Measurements from ENCODE around the gene LUC7L.
"Not testable (repeated sequence)": the region's sequence is repeated elsewhere in the genome, so short reads cannot be mapped to it uniquely, and the experiment has no call there.

The LUC7L gene

DNA sequence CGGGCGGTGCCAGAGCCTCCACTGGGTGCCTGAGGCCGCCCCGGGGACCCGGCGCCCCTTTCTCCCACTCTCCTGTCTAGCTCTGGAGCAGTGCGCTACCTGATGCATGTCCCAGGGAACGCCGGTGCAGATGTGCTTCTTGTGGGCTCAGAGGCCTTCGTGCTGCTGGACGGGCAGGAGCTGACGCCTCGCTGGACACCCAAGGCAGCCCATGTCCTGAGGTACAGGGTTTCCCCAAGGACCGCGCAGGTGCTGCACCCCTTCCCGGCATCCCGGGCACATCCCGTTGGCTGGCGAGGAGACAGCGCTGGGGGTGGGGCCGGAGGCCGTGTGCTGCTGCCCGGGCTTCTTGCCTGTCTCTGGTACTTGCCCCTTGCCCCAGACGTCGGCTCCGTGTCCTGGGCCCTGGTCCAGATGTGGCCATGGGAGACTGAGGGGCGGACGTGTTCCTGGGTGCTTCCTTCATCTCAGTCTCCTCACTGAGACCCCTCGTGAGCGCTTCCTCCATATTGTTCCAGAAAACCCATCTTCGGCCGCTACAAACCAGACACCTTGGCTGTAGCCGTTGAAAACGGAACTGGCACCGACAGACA, 34.0 kb upstream of the LUC7L start:
- no peak for DNase-seq

DNA sequence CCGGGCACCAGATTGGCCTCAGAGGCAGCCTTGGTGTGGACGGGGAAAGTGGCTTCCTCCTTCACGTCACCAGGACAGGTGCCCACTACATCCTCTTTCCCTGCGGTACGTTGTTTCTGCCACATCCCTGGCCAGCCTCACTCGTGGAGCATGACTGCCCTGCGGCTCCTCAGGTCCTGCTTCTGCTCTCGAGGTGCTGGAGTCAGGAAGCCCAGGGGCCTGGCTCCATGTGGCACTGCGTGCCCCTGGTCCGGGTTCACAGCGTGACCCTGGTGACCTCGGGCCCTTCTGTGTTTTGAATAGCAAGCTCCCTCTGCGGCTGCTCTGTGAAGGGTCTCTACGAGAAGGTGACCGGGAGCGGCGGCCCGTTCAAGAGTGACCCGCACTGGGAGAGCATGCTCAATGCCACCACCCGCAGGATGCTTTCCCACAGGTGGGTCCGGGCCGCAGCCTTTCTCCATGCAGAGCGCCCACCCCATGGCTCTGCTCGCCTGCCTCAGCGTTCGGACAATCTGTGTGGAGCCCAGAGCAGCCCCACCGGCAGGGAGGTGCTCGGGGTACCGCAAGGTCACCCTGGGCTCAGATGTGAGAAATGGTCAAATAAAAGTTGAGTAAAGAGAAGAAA, 33.0 kb upstream of the LUC7L start:
- DNase-seq, result no peak

DNA sequence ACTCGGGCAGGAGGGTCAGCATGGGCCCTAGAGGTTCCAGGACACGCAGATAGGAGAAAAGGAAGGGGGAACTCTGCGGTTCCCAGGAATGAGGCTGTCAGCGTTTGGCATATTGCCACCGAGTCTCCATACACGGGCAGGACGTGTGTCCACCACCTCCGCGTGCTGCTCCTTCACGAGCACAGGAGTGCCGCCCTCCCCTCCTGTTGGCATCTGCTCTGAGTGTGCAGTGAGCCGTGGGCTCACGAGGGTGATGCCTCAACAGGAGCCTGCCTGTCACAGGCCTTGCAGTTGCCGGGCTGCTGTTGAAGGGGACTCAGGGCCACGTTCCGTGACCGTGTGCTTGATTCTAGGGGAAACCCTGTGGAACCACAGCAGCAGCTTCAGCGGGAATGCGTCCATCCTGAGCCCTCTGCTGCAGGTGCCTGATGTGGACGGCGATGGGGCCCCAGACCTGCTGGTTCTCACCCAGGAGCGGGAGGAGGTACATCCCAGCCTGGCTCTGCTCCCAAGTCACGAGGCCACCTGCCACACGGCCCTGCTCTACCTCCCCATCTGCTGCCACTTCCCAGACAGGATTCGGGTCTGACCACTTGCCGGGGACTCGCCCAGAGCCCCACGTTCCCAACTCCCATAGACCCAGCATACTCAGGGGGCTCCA, 31.9 kb upstream of the LUC7L start:
- DNase-seq, result no peak

DNA sequence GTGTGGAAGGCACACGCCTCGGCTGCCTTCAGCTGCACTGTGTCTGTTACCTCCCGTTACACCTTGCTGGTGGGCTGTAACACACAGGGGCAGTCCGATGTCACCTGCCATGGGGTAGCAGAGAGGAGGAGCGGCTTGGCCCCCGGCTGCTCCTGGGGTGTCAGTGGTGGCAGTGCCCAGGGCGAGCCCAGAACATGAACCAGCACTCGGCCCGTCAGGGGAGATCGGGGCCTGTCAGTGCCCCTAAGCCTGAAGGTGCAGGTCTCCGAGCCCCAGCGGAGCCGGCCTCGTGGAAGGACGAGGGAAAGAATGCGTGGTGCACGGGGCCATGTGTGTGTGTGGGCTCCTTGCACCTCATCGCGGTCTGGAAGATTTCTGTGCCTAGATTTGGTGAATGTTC, 31.1 kb upstream of the LUC7L start:
- no peak for DNase-seq

DNA sequence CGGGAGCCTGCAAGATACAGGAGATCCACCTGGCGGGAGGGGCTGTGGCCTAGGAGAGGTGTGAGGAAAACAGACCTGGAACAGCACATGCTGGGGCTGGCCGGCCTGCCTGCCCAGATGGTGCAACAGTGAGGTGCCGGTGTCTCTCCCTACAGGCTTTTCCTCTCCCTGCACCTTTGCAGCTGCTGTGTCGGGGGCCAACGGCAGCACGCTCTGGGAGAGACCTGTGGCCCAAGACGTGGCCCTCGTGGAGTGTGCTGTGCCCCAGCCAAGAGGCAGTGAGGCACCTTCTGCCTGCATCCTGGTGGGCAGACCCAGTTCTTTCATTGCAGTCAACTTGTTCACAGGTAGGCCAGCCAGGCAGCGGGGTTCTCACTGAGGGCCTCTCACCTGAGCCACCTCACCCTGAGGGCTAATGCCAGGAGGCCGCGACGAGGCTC, 30.6 kb upstream of the LUC7L start:
- DNase-seq, result no peak

DNA sequence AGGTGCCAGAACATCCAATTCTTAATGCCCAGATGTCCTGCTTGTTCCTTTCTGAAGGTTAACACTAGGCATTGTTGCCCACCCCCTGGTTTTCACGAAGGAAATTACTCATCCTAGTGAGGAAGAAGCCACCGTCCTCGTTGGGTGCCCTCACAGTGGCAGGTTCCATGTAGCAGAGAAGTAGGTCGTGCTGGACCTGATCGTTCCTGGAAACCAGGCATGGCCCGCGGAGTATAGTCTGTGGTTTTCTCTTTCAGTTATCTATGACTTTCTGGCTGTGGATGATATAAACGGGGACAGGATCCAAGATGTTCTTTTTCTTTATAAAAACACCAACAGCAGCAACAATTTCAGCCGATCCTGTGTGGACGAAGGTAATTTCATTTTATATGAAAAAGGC, 30.0 kb upstream of the LUC7L start:
- DNase-seq, result no peak

DNA sequence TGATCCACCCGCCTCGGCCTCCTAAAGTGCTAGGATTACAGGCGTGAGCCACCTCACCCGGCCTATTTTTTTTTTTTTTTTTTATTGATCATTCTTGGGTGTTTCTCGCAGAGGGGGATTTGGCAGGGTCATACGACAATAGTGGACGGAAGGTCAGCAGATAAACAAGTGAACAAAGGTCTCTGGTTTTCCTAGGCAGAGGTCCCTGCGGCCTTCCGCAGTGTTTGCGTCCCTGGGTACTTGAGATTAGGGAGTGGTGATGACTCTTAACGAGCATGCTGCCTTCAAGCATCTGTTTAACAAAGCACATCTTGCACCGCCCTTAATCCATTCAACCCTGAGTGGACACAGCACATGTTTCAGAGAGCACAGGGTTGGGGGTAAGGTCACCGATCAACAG, 28.8 kb upstream of the LUC7L start:
- DNase-seq, result not testable (repeated sequence)

DNA sequence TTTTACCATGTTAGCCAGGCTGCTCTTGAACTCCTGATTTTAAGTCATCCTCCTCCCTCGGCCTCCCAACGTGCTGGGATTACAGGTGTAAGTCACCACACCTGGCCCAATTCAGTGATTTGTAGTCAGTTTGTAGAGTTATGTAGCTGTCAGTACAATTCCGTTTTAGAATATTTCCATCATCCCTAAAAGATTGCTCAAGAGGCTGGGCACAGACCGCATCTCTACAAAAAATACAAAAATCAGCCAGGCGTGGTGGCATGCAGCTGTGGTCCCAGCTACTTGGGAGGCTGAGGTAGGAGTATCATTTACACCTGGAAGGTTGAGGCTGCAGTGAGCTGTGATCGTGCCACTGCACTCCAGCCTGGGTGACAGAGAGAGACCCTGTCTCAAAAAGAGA, 25.9 kb upstream of the LUC7L start:
- no peak for DNase-seq

DNA sequence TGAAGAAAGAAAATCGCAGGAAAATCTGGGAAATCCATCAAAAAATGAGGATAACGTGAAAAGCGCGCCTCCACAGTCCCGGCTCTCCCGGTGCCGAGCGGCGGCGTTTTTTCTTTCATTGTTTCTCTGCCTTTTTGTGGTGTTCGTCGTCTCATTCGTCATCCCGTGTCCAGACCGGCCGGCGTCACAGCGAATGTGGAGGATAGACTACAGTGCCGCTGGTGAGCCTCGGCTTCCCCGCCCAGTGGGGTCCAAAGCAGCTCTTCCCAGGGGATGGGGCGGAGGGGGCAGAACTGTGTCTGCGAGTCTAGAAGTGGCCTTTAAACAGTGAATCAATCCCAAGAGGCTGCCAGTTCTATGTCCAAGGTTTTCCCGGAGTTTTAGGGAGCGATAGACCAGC, 25.2 kb upstream of the LUC7L start:
- DNase-seq, result no peak

DNA sequence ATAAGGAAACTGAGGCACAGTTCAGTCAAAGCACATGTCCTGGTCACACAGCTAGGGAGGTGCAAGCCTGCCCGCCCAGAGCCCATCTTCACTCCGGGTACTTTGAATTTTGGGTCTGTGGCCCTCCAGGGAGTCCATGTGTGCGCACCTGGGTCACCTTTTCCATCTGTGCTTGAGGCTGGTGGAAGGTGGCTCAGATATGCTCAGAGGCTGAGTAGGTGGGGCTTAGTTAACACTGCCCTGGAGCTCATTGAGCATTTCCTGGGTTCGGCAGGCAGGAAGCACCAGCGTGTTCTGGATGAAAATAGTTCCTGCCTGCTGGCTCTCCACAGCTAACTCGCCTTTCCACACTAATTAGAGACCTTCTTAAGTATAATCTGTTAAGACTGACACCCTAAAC, 24.6 kb upstream of the LUC7L start:
- DNase-seq, result no peak

DNA sequence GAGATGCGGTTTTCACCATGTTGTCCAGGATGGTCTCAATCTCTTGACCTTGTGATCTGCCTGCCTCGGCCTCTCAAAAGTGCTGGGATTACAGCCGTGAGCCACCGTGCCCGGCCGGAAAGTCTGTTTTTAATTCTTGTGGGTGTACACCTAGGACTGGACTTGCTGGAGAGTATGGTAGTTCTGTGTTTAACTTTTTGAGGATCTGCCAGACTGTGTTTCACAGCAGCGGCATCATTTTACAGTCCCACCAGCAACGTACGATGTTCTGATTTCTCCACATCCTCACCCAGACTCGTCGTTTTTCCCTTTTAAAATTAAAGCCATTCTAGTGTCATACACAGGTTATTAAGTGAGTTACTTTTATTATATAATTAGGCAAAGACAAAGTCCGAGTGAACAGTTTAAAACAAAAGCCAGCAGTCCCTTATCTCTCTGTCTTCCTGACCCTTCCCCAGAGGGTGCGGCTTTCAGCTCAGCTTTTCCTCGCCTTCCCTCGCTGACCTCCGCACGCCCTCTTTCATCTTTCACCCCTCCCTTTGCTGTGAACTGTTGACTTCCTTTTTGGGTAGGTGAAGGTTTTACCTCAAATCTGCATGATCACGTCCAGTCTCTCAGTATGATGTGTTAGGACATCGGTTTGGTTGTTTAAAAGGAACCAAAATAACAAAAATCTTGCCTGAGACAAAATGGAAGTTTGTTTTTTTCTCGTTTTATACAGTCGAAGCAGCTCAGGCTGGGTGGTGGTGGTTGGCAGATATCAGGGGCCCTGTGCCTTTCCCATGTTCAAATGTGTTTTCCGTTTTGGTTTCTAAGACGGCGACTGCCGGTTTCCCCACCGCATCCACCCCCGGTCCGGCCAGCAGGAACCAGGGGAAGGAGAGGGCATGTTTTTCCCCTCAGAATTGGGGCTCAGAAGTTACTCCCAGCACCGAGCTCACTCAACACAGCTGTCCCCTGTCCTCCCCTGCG, 23.4 kb upstream of the LUC7L start:
- DNase-seq, result no peak

DNA sequence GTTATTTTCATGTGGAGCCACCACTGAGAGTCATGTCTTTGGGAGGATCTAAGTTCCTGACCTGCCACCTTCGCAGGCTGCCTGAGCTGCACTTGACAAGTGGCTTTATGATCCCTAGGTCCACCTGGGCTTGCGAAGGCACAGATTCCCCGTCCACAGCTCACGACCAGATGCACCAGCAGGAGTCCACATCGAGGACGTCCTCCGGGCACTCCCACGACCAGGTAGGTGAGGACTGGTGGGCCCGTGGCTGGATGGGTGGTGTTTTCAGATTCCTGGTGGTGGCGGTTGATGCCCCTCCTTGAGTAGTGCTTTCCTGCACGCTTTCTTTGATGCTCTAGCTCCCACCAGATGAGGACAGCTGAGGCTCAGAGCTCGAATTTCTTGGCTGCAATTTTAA, 20.2 kb upstream of the LUC7L start:
- no peak for DNase-seq

DNA sequence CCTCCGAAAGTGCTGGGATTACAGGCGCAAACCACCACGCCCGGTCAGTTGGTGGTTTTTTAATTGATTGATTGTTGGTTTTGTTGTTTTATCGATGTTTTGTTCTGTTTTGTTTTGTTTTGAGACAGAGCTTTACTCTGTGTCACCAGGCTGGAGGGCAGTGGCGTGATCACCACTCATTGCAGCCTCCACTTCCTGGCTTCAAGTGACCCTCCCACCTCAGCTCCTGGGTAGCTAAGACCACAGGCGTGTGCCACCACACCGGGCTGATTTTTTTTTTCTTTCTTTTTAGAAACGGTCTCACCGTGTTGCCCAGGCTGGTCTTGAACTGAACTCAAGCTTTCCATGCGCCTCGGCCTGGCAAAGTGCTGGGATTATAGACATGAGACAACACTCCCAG, 17.8 kb upstream of the LUC7L start:
- DNase-seq, result no peak

DNA sequence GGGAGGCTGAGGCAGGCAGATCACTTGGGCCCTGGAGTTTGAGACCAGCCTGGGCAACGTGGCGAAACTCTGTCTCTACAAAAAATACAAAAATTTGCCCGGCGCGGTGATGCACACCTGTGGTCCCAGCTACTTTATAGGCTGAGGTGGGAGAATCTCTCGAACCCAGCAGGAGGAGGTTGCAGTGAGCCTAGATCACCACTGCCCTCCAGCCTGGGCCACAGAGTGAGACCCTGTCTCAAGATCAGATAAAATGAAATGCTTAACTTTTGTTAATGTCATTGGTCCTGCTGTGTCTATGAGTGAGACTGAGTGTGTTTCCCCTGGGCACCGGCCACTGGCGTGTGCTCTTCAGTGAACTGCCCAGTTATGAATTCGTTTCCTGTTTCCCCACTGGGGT, 15.9 kb upstream of the LUC7L start:
- no peak for DNase-seq

DNA sequence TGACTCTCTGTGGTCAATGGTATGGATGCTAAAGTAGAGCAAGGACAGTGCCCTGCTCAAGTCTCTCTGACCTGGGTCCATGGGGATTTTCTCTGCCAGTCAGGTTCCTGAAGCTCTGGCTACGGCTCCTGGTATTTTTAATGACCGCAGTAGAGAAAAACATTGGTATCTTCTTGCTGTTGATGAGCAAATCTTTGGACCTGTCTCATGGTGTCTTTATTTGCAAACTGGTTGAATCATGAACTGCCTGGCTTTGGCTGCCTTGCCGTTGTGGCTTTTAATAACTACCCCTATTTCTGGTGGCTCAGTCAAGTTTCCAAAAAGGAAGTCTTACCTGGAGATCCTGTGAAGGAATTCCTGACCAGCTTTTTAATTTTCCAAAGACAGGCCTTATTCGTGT, 14.1 kb upstream of the LUC7L start:
- DNase-seq, result no peak

DNA sequence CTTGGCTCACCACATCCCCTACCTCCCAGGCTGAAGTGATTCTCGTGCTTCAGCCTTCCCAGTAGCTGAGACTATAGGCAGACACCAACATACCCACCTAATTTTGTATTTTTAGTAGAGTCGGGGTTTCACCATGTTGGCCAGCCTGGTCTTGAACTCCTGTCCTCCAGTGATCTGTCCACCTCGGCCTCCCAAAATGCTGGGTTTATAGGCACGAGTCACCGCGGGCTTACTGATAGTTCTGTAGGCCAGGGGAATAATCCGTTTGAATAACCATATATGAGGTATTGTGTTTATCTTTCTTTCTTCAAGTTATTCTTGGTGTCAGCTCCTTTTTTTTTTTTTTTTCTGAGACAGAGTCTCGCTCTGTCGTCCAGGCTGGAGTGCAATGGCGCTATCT, 13.0 kb upstream of the LUC7L start:
- DNase-seq, result no peak

DNA sequence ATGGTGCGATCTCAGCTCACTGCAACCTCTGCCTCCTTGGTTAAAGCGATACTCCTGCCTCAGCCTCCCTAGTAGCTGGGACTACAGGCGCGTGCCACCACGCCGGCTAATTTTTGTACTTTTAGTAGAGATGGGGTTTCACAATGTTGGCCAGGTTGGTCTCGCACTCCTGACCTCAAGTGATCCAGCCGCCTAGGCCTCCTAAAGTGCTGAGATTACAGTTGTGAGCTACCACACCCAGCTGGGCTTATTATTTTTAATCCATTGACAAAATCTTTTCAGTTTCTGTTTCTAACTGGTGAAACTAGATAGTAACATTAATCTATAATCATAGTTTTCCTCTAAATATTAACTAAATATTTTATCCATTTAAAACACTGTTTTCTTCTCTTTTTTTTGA, 11.3 kb upstream of the LUC7L start:
- DNase-seq, result no peak

DNA sequence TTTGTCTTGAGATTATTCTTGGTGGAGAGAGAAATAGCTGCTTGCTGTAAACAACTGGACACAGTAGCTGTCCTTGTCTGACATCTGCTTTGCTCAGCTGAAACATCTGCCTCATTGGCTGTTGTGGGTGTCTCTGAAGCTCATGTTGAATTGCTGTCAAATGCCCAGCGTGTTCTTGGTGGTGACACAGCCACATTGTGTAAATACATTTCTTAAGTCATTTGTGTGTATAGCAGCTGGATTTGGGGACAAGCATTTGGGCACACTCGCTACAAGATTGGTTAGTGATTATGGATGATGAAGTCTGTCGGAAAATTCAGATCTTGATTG, 10.7 kb upstream of the LUC7L start:
- no peak for DNase-seq

DNA sequence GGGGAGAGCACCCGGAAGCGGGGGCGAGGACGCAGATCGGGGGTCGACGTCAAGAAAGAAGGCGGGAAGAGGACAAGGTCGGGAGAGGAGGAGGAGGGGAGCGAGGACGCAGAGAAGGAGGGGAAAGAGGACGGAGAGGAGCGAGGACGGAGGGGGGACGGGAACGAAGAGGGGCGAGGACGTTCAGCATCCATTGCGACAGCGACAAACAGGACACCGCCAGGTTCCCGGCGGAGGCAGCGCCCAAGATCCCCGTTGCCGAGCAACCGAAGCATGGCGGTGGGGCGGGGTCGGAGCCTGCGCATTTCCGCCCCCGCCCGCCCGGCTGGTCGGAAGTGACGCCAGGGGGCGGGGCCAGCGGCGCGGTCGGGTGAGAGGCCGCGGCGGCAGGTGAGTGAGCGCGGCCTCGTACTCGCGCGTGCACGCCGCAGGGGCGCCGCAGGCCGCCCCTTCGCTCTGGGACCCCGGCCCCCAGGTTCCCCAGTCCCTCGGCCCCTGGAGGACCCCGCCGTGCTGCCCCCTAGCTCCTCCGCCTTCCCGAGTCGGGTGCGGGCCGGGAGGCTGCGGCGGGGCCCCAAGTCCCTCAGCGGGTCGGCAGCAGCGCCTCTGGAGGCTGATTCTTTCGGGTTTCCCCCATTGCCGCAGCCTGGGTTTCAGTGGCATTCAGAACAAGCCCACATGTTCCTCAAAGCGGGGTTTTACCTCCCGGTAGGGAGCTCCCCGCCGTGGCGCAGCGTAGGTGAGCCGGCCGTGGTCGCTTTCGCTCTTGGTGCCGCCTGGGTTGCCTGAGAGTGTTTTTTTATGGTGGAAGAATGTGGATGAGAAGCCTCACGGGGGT, 5.4 kb upstream of the LUC7L start, which contains the start of gene FAM234A:
TSS of gene FAM234A (plus strand) at position 354 of the 838 bp plus-strand sequence. CDS start 19,593 bp downstream, outside the sequence.
- peak; percentile 89 for DNase-seq

DNA sequence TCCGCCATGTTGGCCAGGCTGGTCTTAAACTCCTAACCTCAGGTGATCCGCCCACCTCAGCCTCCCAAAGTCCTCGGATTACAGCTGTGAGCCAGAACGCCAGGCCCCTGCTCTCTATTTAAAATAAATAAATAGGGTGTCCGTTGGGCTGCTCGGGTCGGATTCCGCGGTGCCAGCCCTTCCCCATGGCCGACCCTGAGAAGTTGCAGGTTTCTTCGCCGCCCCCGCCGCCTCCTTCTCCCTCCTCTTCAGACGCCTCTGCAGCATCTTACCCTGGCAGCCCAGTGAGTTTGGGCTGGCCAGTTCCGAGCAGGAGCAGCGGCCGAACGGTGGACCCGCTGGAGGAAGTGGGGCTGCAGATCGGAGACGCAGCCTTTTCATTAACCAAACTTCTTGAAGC, 1.7 kb upstream of the LUC7L start:
- no peak for DNase-seq

DNA sequence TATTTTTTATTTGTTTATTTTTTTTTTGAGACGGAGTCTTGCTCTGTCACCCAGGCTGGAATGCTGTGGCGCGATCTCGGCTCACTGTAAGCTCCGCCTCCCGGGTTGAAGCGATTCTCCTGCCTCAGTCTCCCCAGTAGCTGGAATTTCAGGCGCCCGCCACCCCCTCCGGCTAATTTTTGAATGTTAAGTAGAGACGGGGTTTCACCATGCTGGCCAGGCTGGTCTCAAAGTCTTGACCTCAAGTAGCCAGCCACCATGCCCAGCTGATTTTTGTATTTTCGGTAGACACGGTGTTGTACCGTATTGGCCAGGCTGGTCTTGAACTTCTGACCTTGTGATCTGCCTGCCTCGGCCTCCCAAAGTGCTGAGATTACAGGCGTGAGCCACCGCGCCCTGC, 1.1 kb upstream of the LUC7L start:
- not testable (repeated sequence) for DNase-seq

DNA sequence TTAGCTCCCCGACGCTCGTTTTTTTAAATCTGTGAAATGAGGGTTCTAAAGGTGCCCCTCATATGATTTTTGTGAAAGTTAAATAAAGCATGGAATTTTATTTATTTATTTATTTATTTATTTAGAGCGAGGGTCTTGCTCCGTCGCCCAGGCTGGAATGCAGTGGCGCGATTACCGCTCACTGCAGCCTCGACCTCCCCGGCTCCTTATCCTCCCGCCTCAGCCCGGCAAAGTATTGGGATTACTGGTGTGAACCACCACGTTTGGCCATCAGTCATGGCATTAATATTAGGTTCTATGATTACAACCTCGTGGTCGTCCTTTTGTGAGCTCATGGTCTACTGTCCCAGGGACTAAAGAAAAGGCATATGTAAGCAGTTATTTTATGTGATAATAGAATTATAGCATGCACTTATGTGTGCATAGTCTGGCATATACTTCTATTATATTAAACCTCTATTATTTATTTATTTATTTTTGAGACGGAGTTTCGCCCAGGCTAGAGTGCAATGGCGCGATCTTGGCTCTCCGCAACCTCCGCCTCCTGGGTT, 557 bp upstream of the LUC7L start:
- DNase-seq, result no peak

Data from NK-92 treated with Interleukin-12 subunit alpha and Interleukin-12 subunit beta, amount 100 ng/mL, for 24 hours (cell line).